Retinal pigment epithelial cell (primary cell): ENCODE measurements around the gene PIM3.

Experiments used
- DNase-seq: peaks from one replicate; pipeline ENCODE4 v3.0.0-alpha.2; 2010; ENCODE audit warnings: low read depth
- H3K4me3 ChIP-seq: 2 replicates; pipeline ENCODE4 v1.5.1; 2011; ENCODE audit warnings: mild to moderate bottlenecking, low read length, control low read depth, moderate library complexity
- TF ChIP-seq, protein P1 (sequence below): conservative IDR thresholded peaks from 2 replicates; pipeline ENCODE4 v1.5.1; 2011; ENCODE audit warnings: low read depth, low read length, control low read depth, inconsistent platforms

PIM3 gene

DNA sequence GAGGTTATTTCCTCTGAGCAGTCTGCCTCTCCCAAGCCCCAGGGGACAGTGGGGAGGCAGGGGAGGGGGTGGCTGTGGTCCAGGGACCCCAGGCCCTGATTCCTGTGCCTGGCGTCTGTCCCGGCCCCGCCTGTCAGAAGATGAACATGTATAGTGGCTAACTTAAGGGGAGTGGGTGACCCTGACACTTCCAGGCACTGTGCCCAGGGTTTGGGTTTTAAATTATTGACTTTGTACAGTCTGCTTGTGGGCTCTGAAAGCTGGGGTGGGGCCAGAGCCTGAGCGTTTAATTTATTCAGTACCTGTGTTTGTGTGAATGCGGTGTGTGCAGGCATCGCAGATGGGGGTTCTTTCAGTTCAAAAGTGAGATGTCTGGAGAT, 3.1 kb downstream of the PIM3 start:
- H3K4me3 ChIP-seq = peak overlapping the region; percentile 19
- DNase-seq = no peak
- TF ChIP-seq, protein P1, sequence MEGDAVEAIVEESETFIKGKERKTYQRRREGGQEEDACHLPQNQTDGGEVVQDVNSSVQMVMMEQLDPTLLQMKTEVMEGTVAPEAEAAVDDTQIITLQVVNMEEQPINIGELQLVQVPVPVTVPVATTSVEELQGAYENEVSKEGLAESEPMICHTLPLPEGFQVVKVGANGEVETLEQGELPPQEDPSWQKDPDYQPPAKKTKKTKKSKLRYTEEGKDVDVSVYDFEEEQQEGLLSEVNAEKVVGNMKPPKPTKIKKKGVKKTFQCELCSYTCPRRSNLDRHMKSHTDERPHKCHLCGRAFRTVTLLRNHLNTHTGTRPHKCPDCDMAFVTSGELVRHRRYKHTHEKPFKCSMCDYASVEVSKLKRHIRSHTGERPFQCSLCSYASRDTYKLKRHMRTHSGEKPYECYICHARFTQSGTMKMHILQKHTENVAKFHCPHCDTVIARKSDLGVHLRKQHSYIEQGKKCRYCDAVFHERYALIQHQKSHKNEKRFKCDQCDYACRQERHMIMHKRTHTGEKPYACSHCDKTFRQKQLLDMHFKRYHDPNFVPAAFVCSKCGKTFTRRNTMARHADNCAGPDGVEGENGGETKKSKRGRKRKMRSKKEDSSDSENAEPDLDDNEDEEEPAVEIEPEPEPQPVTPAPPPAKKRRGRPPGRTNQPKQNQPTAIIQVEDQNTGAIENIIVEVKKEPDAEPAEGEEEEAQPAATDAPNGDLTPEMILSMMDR = no peak

DNA sequence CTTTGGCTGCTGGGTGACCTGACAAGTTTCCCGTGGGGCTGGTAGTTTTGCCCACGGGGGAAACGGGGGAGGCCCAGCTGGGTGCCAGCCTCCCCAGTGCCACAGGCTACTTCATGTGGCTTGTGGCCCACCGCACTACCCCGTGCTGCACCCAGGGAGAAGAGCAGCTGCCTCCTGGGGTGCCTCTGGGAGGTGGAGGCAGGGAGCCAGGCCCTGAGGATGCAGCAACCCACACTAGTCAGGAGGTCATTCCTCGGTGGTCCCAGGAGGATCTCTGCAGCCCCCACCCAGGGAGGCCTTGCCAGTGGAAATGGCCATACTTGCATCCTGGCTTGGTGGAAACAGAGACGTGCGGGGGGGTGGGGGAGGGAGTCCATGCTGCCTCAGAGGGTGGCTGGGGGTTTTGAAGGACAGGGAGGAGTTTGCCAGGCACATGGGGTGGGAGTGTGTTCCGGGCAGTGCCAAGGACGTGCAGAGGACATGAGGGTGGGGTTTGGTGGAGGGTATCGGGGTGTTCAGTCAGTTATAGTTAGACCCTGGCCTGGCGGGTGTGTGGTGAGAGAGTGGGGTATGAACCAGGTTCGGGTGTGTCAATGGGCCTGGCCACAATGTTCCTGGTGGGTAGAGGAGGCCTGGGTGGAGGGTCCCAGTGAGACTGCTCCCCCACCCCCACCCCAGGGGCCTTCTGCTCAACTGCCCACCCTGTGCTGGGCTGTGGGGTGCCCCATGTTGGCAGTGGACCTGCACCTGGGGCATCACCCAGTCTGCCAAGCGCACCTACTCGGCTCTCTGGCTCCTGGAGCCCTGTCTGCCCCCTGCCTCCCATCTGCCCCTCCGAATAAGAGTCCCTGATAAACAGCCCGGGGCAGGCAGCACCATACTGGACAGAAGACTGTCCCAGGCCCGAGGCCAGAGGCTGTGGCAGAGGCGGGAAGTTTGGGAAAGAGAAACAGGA, 3.8 kb downstream of the PIM3 start:
- no peak for DNase-seq
- TF ChIP-seq, protein P1 = no peak
- H3K4me3 ChIP-seq = no peak overlapping the region

DNA sequence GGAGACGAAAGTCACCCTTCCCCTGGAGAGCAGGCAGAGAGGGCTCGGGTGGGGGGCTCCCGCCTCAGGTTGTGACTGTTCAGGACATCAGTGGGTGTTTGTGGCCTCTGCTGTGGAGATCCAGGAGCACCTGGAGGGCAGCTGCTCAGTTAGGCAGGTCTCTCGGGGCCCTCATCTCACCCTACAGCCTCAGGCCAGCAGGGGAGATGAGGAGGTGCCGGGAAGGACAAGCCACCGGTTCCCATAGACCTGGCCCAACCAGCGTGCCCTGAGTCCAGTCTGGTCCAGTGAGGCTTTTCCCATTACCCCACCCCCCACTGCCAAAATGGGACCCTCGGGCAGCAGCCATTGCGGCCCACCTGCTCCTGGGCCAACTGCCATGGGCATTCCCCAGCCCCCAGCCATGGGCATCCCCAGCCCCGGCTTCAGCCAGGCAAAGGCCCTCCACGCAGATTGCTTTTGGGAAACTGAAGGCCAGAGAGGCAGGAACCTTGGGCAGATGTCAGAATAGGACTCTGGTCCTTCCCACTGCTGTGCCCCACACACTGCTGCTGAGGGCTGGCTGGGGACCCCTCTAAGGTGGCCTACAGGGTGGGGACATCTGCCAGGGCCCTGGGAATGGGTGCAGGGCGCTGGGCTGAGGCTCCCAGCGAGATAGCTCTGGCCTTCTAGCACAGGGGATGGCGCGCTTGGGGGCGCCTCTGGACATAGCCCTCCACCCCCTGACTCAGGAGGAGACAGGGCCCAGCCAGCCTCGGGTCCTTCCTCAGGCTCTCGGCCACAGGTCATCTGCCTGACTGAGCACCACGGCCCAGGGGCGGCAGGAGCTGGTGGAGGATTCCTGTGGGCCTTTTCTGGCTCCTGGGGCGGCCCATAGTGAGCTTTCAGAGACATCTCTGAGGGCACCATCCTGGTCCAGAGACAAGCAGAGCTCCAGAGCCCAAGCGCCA, 4.8 kb downstream of the PIM3 start:
- no peak overlapping the region for H3K4me3 ChIP-seq
- no peak for DNase-seq
- TF ChIP-seq, protein P1 = no peak

DNA sequence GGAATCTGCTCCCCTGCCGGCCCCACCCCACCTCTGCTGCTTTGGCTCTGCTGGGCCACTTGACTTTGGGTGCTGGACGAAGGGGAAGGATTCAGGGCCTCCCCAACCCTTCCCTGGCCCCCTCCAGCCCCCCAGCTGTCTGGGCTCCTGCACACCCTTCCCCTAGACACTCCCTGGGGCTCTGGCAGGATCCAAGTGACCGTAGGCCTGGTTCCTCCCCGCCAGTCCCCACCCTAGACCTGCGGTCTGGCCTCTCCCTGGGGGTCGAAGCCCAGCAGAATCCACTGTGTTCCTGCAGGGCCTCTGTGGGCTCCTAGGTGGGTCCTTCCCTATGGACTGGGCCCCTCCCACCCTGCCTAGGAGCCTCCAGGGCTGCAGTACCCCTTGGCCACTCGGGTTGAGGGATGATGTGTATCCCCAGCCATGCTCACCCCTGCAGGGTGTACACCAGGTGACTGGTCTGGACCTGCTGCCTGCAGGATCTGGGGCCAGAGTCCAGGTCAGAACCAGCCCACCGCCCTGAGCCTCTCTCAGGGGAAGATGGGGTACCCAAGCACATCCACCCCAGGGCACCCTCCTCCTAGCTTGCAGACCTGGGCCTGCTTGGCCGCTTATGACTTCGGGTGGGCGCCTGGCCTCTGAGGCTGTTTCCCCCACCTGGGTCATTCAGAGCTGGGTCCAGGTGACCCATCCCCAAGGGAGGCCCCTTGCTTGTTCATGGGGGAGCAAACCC, 5.6 kb downstream of the PIM3 start:
- TF ChIP-seq, protein P1 = no peak
- DNase-seq = no peak
- no peak overlapping the region for H3K4me3 ChIP-seq

DNA sequence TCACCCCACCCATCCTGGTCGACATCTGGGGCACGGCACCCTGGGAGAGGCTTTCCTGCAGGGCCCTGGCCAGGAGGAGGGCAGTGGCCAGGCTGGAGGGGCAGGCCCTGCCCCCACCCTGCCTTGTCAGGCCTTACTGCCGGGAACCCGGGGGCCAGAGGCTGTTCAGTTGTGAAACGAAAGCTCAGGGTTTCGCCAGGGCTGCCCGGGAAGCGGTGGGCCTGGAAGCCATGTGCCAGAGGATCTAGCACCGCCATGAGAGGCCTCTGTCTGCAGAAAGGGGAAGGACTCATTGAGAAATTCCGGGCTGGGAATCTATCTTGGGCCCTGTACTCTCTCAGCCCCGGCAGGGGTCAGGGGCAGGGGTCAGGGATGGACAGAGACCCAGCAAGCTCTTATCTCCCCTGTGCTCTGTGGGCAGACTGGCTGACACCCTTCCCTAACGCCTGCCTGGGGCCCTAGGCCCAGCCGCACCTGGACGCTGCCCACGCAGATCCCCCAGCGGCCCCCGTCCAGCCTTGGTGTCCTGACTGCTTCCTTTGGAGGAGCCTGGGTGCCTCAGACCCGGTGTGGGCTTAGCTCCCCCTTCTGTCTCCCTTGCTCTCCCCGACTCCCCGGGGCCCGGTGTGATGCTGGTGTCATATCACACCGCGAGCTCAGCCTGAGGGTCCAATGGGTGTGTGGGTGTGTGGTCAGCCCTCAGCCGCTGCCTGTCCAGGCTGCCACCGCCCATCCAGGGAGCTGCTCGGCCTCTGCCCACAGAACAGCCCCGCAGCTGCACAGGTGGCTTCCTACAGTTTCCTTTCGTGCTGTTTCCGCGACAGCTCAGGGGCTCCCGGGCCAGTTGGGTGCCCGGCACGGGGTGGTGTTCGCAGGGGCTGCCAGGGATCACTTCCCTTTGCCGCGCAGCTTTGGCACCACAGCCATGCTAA, 6.5 kb downstream of the PIM3 start:
- TF ChIP-seq, protein P1 = no peak
- H3K4me3 ChIP-seq = no peak overlapping the region

DNA sequence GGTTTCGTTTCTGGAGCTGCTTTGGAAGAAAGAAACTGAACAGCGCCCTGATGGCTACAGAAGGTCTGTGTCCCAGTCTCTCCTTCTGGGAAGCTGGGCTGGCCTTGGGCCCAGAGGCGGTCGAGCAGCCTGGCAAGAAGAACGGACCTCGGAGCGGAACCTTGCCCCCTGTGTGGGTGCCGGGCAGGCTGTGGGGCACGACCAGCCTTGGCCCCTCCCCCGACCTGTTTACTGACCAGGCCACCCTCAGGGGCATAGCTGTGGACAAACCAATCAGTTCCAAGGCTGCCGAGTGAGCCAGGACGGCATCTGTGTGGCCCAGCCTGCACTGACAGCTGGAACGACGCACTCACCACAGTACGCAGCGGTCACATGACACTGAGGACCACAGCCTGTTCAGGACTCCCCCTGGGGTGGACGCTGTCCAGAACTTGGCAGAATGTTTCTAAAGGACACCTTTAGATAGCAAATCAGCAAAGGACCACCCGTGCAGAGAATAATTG, 7.2 kb downstream of the PIM3 start:
- no peak overlapping the region for H3K4me3 ChIP-seq
- no peak for DNase-seq
- TF ChIP-seq, protein P1 = no peak

More for the DNA sequence above, 6.5 kb downstream of the PIM3 start:
- no peak for DNase-seq
